DMS53 treated with DMSO at 0.1 percent for 48 hours (cell line): ENCODE measurements around the gene CRACDL.
"Not testable (repeated sequence)": the region's sequence is repeated elsewhere in the genome, so short reads cannot be mapped to it uniquely, and the experiment has no call there.

ENCODE experiments used
- DNase-seq: peaks from one replicate; lab custom pipeline; 2025; ENCODE audit not compliant: unreplicated experiment; lab: John Stamatoyannopoulos, UW

Gene CRACDL

GRCh38 chr2:98908931-98909316, 27.1 kb downstream of the CRACDL start:
- DNase-seq, result peak; percentile 83

DNA sequence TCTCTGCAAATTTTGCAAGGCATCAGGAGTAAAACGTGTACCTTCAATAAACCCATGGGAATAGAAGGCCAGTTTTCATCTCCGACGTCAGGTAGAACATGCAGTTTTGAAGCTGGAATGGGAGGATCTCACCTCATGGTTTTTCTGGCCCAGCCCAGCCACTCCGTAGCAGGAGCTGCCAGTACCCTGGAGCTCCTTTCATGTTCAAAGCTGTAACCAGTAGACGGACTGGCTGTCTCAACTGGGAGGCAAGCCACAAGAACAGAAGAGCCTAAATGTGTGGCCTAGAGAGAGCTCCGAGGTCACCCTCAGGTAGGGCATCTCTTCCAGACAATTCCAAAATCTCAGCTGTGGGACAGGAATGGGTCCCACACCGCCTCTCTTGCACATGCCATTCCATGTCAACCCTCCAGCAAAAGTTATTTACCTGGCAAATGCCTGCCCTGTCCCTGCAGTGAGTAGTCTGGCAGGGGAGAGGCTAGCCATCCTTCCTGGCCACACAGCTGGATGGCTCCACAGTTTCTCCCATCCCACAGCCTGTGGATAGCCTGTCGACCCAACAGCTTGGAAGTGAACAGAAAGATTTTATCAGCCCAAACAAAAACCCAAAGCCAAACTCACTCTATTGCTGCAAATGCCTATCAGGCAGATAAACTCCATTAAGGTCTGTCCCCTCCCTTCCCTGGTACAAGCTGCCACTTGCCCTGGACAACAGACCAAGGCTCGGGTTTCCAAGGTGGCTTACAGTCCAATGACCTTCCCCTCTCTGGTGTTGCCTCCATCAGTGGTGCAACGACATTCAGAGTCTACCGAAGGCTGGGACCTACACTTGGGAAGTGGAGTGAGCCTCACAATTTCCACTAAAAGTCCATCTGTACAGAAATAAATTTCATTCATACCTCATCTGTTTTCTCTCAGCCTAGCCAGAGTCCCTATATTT, 27.8 kb downstream of the CRACDL start:
- no peak for DNase-seq

GRCh38 chr2:98907385-98907784, 28.6 kb downstream of the CRACDL start:
- DNase-seq, result no peak

DNA sequence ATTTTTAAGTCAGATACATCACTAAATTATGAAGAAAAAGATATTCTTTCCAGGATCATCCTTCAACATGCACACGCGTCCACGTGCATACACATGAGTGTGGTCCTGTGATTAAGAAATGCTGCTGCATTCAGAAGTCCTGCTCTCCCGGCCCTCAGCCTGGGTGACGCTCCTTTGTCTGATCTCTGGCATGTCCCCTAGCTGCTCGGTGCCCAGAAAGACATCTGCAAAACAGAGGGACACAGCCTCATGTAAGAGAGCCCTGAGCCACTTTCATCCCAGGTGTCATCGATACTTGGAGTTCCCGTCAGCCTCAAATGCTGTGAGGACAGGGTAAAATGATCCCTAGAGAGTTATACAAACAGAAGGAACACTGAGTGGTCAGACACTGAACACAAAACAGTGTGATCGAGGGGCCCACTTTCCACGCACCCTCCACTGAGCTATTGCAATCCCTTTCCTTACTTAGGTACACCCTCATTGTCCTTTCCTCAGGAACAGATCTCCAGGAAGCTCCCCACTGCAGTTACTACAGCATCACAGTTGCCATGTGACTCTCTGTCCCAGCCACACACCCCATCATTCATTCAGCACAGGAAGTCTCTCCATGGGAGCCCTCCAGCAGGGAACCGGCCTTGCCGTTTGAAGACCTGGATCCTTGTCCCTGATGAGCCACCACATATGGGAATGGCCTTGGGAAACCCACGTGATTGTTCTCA, 32.1 kb downstream of the CRACDL start:
- peak; percentile 25 for DNase-seq

DNA sequence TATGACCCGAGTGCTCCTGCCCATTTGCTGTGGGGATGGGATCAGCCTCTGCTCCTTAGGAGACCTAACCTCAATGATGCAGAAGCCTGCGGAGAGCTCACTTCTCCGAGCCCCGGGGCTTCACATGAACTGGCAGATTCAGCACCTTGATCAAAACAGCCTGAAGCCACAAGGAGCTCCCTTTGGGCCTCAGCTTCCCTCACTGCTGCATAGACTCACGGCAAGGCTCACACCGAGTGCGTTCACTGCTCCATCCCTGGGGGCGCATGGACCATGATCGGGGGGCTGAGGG, 33.0 kb downstream of the CRACDL start:
- no peak for DNase-seq

- no peak for DNase-seq
Observed at GRCh38 chr2:98902209-98903063, 33.6 kb downstream of the CRACDL start.

DNA sequence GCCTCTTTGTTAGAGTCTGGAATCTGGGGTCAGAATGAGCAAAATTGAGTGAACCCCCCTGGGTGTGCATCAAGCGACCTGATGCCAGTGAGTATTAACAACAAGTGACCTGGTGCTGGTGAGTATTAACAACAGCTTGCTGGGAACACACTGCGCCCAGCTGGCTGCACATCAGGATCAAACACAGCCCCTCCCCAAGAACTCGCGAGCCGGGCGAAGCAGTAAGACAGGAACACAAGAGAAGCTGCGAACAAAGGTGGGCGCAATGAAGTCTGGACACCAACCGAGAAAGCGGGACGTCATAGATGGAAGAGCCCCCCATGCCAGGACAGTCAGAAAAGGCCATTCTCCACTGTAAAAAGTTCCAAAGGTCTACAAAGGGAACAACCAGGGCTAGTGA, 34.3 kb downstream of the CRACDL start:
- no peak for DNase-seq

- DNase-seq, result no peak
Observed at GRCh38 chr2:98901291-98901690, 34.7 kb downstream of the CRACDL start.

GRCh38 chr2:98900721-98901120, 35.3 kb downstream of the CRACDL start:
- DNase-seq, result no peak

- not testable (repeated sequence) for DNase-seq
Observed at GRCh38 chr2:98899703-98900078, 36.3 kb downstream of the CRACDL start.

- DNase-seq, result peak; percentile 35
Observed at GRCh38 chr2:98899041-98899702, 36.9 kb downstream of the CRACDL start.

DNA sequence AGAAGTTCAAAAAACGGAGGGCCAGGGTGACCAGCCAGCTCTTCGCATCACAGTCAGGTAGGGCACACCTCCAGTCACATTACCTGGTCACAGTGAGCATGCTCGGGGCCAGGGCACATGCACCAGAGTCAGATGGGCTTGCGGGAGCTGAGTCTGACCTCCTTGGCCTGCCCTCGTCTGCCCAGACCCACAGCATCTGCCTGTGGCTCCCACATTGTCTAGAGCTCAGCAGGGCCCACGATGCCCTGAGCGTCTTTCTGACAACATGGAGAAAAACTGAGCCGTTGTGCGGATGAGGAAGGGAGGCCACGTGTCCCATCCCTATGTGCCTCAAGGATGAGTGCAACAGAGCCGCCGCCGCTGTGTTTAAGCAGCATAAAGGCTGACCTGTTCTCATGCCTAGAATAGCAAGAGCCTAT, 37.6 kb downstream of the CRACDL start:
- DNase-seq, result no peak

GRCh38 chr2:98897746-98898145, 38.3 kb downstream of the CRACDL start:
- DNase-seq, result no peak

DNA sequence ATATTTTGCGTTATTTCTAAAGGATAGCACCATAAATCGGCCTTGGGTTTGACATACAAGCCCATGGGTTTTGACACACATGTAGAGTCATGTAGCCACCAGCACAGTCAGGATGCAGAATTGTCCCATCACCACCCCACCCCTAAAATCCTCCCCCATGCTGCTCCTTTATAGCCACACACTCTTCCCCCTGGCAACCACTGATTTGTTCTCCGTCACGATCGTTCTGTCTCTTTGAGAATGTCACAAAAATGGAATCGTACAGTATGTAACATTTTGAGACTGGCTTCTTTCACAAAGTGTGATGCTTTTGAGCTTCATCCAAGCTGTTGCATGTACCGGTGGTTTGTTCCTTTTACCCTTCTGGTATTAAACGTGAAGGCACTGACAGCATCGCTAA, 39.1 kb downstream of the CRACDL start:
- no peak for DNase-seq

GRCh38 chr2:98896416-98896815, 39.6 kb downstream of the CRACDL start:
- no peak for DNase-seq

DNA sequence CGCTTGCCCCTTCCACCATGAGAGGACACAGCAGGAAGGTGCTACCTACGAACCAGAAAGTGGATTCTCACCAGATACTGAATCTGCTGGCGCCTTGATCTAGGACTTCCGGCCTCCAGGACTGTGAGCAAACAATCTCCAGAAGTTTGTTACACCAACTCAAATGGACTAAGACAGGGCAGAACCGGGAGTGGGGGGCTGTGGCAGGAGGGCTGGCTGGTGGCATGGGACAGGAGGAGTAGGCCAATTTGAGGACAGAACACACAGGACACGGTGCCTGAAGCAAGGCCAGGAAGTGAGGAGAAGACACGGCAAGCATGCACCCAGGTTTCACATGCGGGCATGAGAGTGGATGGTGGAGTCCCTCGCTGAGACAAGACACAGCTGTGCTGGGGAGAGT, 40.1 kb downstream of the CRACDL start:
- DNase-seq, result no peak

- no peak for DNase-seq
Observed at GRCh38 chr2:98895221-98895620, 40.8 kb downstream of the CRACDL start.

DNA sequence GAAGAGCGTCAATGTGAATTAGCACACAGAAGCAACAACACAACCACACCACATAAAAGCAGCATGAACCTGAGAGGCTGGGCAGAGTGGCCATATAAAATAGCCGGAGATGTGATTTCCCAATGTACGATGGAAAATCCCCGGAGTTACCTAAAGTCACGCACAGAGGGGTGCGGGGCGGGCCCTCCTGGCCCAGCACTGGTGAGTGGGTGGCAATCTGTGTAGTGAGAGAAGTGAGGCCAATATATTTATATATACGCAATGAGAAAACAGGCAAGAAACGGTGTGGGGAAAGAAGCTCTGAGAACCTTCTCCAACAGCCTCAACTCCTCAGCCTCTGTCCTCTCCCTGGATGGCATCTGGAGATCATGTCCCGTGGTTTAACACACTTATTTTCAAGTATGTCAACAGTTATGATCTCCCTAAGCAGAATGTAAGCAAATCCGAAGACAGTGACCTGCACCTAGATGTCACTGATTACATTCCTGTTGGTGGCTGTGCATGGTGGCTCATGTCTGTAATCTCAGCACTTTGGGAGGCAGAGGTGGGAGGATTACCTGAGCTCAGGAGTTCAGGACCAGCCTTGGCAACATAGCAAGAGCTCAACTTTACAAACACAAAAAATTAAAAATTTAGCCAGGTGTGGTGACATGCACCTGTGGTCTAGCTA, 41.6 kb downstream of the CRACDL start:
- no peak for DNase-seq

DNA sequence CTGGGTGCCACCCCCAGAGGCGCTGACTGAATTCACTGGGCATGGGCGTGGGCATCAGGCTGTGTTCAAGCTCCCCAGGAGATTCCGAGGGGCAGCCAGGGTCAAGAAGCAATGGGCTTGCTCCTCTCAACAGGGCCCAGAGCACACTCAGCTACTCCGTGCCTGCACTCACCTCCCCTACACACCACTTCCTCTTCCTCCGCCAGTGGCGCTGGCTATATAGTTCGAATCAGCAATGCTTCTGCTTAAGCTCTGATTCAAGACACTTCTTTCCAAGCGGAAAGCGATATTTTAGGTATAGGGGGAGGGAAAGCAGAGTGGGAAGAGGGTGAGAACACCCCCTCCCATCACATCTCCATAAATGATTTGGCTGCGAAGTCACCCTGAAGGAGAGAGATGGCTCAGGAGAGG, 42.1 kb downstream of the CRACDL start:
- no peak for DNase-seq

GRCh38 chr2:98892871-98893270, 43.2 kb downstream of the CRACDL start:
- no peak for DNase-seq
